Measurements from ENCODE around the gene SUGCT.

- no peak for TF ChIP-seq POLR2AphosphoS5 (IDR thresholded peaks at IDR 0.05)
- TF ChIP-seq CTCF (IDR thresholded peaks at IDR 0.05) = no peak
These were observed 175.5 kb downstream of the SUGCT start for GRCh38 chr7:40310258-40310657.
